Peyer's patch (tissue), 4 donors: ENCODE measurements around the gene MT2A. TPM values are rescaled to one million over a fixed set of nuclear protein-coding genes. Genes with fewer than 3 reads are reported as not detected.

ENCODE experiments used
- DNase-seq, 3 donors: peaks; one replicate each; pipeline ENCODE4 v3.0.0-alpha.2; 2017 to 2019
- H3K27ac ChIP-seq, 4 donors: fragments of 200-600 bp; sonication (generic); one replicate each; pipeline ENCODE4 v1.5.1; 2016 to 2019
- H3K27me3 ChIP-seq, 2 donors: fragments of 200-600 bp; sonication (generic); one replicate each; pipeline ENCODE4 v1.5.1; 2019
- H3K36me3 ChIP-seq, 3 donors: fragments of 200-600 bp; sonication (generic); one replicate each; pipeline ENCODE4 v1.5.1; 2016 to 2019
- H3K4me1 ChIP-seq, 4 donors: fragments of 200-600 bp; sonication (generic); one replicate each; pipeline ENCODE4 v1.5.1; 2016 to 2019
- H3K4me3 ChIP-seq, 4 donors: fragments of 200-600 bp; sonication (generic); 1 replicate in 3 of 4; 2 replicates in 1 of 4; pipeline ENCODE4 v1.5.1; 2016 to 2019; ENCODE audit warnings: mild to moderate bottlenecking in 1 of 4
- H3K9me3 ChIP-seq, 4 donors: fragments of 200-600 bp; sonication (generic); one replicate each; pipeline ENCODE4 v1.5.1; 2016 to 2019; ENCODE audit warnings: mild to moderate bottlenecking in 1 of 4
- CTCF ChIP-seq, 6 experiments: fragments of 450-650 bp in 4 of 6; fragments of 200-600 bp in 2 of 6; sonication (generic) in 1 of 6; IDR thresholded peaks; one replicate each; pipeline ENCODE4 v1.5.1; 2017 to 2019; ENCODE audit warnings: antibody characterized with exemption in 6 of 6, mild to moderate bottlenecking in 3 of 6, moderate library complexity in 1 of 6
- POLR2A ChIP-seq, 2 donors: fragments of 450-650 bp; IDR thresholded peaks; one replicate each; pipeline ENCODE4 v1.5.1; 2017; ENCODE audit warnings: antibody characterized with exemption in 2 of 2, mild to moderate bottlenecking in 2 of 2, moderate library complexity in 2 of 2
- total RNA-seq, 4 donors: library from RNA; depleted of rRNA; stranded (reverse); fragments of >200 nt; gene quantifications; one replicate each; pipeline ENCODE4 v1.1.0, GENCODE V29; 2016

Gene MT2A
- total RNA-seq, 4 donors from 2014 or later, result 33.2 to 1,072 (median 216) TPM

DNA sequence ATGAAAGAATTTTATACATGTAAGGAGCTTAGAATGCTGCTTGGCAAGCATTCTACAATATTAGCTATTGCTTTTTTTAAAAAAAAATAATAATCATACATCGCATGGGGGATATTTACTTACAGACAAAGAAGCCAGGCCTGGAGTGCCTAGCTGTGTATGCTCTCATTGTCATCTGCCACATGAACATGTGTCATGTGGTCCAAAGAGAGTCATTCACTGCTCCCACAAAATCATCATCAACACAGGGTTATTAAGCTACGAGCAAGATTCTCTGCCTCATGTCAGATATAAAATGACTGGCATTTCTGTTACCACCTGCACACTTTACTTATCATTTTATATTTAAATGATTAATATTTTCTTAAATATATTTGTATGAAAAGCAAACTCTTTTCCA is 15.3 kb downstream of the MT2A start:
- H3K36me3 ChIP-seq, result peaks cover 0 to 4% (median 0%) of the 10 kb centered on the region in 3 donors
- DNase-seq, result no peak
- H3K9me3 ChIP-seq, result no peaks in the 10 kb centered on the region
- no peaks in the 10 kb centered on the region for H3K27me3 ChIP-seq
- H3K4me1 ChIP-seq, result peaks cover 0 to 8% (median 0%) of the 10 kb centered on the region in 4 donors
- no peak overlapping the region for H3K27ac ChIP-seq
- TF ChIP-seq POLR2A (IDR thresholded peaks at IDR 0.05) (no peak), CTCF (IDR thresholded peaks at IDR 0.05) (no peak)
- no peak overlapping the region for H3K4me3 ChIP-seq

GRCh38 chr16:56625140-56625942 is 17.0 kb downstream of the MT2A start, which contains the start of gene MT1E:
Gene MT1E (plus strand): TSS chr16:56625781. CDS start chr16:56625852, 71 bp downstream.
- TF ChIP-seq CTCF (IDR thresholded peaks at IDR 0.05) (peak in 1 of 6 experiments; percentile 4), POLR2A (IDR thresholded peaks at IDR 0.05) (peak; percentile 43 to 70)
- Histone ChIP-seq H3K4me3 (peak within 1 kb of the TSS; percentile 35 to 71 (median 52)), H3K27me3 (no peaks in the 10 kb centered on the region), H3K27ac (peak within 1 kb of the TSS; percentile 63 to 94 (median 75)), H3K36me3 (peaks cover 0 to 4% (median 0%) of the 10 kb centered on the region in 3 donors), H3K4me1 (peaks cover 0 to 8% (median 0%) of the 10 kb centered on the region in 4 donors), H3K9me3 (no peaks in the 10 kb centered on the region)
- peak in 2 of 3 donors; percentile 73 to 92 for DNase-seq

DNA sequence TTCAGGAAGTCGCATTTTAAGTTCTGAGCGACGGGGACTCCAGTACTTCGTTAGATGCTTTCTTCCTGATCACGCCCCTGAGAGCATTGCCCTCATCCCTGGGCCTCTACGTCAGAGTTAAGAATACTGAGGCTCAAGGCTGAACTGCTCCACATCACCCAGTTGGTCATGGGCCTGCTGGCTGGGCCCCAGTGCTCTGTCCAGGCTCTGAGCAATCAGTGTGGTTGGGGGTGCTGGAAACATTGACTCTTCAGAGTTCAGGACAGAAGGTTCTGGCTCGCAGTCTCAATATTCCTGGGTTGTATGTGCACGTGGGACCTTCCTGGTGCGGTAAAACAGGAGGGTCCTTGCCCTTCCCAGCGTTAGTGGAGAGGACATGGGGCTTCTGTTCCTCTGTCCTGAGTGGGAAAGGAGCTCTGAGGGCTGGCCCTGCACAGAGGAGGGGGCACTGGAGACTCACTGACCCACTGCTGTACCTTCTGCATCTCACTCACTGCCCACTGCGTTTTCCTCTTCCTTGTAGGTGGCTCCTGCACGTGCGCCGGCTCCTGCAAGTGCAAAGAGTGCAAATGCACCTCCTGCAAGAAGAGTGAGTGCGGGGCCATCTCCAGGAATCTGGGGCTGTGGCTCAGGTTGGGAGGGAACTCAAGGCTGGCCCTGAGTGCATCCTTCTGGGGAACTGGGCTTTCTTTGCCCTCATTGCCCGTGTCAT is 17.7 kb downstream of the MT2A start:
- peak overlapping the region; percentile 35 to 71 (median 52) for H3K4me3 ChIP-seq
- peak overlapping the region; percentile 63 to 94 (median 75) for H3K27ac ChIP-seq
- peaks cover 0 to 8% (median 0%) of the 10 kb centered on the region in 4 donors for H3K4me1 ChIP-seq
- peak in 1 of 3 donors; percentile 66 for DNase-seq
- no peak for TF ChIP-seq CTCF (IDR thresholded peaks at IDR 0.05)
- TF ChIP-seq POLR2A (IDR thresholded peaks at IDR 0.05), result no peak
- no peaks in the 10 kb centered on the region for H3K27me3 ChIP-seq
- peaks cover 0 to 4% (median 0%) of the 10 kb centered on the region in 3 donors for H3K36me3 ChIP-seq
- H3K9me3 ChIP-seq, result no peaks in the 10 kb centered on the region

DNA sequence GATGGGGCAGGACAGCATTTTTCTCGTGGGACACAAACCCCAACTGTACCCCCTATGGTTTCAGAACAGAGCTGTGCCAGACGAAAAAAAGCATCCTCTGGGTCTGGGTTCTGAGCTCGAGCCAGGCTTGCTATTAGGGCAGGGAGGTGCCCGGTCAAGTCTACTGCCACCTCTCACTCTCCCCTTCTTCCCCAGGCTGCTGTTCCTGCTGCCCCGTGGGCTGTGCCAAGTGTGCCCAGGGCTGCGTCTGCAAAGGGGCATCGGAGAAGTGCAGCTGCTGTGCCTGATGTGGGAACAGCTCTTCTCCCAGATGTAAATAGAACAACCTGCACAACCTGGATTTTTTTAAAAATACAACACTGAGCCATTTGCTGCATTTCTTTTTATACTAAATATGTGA is 18.3 kb downstream of the MT2A start:
- H3K27me3 ChIP-seq, result no peaks in the 10 kb centered on the region
- peaks cover 0 to 8% (median 0%) of the 10 kb centered on the region in 4 donors for H3K4me1 ChIP-seq
- H3K9me3 ChIP-seq, result no peaks in the 10 kb centered on the region
- H3K27ac ChIP-seq, result peak overlapping the region in 3 of 4 donors; percentile 63 to 94 (median 85)
- H3K4me3 ChIP-seq, result peak overlapping the region in 2 of 4 donors; percentile 66 to 71
- H3K36me3 ChIP-seq, result peaks cover 0 to 4% (median 0%) of the 10 kb centered on the region in 3 donors
- TF ChIP-seq POLR2A (IDR thresholded peaks at IDR 0.05) (no peak), CTCF (IDR thresholded peaks at IDR 0.05) (no peak)
- DNase-seq, result no peak

DNA sequence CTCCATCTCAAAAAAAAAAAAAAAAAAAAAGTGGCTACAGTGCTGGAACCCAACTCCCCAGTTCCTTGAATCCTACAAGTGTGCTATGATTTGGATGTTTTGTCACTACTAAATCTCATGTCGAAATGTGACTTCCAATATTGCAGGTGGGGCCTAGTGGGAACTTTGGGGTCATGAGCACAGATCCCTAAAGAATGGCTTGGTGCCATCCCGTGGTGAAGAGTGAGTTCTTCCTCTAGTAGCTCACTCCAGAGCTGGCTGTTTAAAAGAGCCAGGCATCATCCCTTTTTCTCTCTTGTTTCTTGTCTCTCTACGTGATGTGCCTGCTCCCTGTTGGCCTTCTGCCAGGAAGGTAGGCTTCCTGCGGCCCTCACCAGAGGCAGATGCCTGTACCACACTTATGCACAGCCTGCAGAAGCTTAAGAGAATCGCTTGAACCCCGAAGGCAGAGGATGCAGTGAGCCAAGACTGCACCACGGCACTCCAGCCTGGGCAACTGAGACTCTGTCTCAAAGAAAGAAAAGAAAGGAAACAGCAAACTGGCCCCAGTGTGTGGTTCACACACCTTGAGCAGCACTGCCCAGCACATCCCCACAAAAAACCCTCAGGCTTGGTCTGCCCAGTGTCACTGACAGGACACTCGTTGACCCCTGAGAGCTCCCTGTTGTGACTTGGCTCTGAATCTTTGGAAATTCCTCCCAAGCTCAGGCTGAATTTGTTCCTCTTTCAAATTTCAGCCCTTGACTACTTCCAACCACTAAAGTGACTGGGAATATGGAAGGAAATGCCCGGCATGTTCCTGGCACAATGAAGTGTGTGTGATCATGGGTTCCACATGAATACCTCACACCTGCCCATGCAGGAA is 20.3 kb downstream of the MT2A start:
- no peak for DNase-seq
- no peaks in the 10 kb centered on the region for H3K27me3 ChIP-seq

More for the DNA sequence above, 20.3 kb downstream of the MT2A start:
- Histone ChIP-seq H3K4me3 (no peak overlapping the region), H3K36me3 (peaks cover 0 to 4% (median 0%) of the 10 kb centered on the region in 3 donors), H3K27ac (no peak overlapping the region), H3K9me3 (no peaks in the 10 kb centered on the region), H3K4me1 (peaks cover 0 to 8% (median 4%) of the 10 kb centered on the region in 4 donors)
- no peak for TF ChIP-seq CTCF (IDR thresholded peaks at IDR 0.05)
- TF ChIP-seq POLR2A (IDR thresholded peaks at IDR 0.05), result no peak
